Left lung (tissue), 10 donors: ENCODE results near the gene SIPA1L3. TPM values are rescaled to one million over a fixed set of nuclear protein-coding genes. Genes with fewer than 3 reads are reported as not detected.

Experiments
- ATAC-seq: fragments of 200-7000 bp; cut with Tn5 transposase; one replicate; pipeline ENCODE4 v1.9.1; 2020; ENCODE audit warnings: moderate library complexity
- DNase-seq, 4 donors: peaks; one replicate each; pipeline ENCODE4 v3.0.0-alpha.2; 2013 to 2020
- H3K27ac ChIP-seq, 2 donors: fragments of 200-600 bp; sonication (generic) in 1 of 2; one replicate each; pipeline versions ENCODE4 v1.5.0 to v1.8.0; 2020 to 2021
- H3K27me3 ChIP-seq, 2 donors: fragments of 200-600 bp; sonication (generic) in 1 of 2; one replicate each; pipeline versions ENCODE4 v1.5.0 to v1.8.0; 2020 to 2021
- H3K36me3 ChIP-seq, 2 donors: fragments of 200-600 bp; sonication (generic) in 1 of 2; one replicate each; pipeline versions ENCODE4 v1.5.0 to v1.8.0; 2020 to 2021
- H3K4me1 ChIP-seq, 2 donors: fragments of 200-600 bp; one replicate each; pipeline ENCODE4 v1.8.0; 2021
- H3K4me3 ChIP-seq, 2 donors: fragments of 200-600 bp; sonication (generic) in 1 of 2; one replicate each; pipeline versions ENCODE4 v1.5.0 to v1.8.0; 2020 to 2021; ENCODE audit warnings: mild to moderate bottlenecking in 1 of 2
- H3K9me3 ChIP-seq, 2 donors: fragments of 200-600 bp; sonication (generic) in 1 of 2; one replicate each; pipeline versions ENCODE4 v1.5.0 to v1.8.0; 2020 to 2021
- CTCF ChIP-seq, 2 donors: fragments of 200-600 bp; sonication (generic) in 1 of 2; IDR thresholded peaks; one replicate each; pipeline versions ENCODE4 v1.5.0 to v1.8.0; 2021; ENCODE audit warnings: antibody characterized with exemption in 2 of 2
- intact Hi-C, 2 donors: fragments of 100-400 bp; cut with DNase I; formaldehyde crosslinking; loops; one replicate each; pipeline versions ENCODE4 v1.11.2 to v1.14.2; 2022
- polyA plus RNA-seq, 6 donors: library from polyadenylated mRNA; unstranded; fragments of 120-200 nt; gene quantifications; one replicate each; pipeline ENCODE4 v1.2.1, GENCODE V29; 2013; ENCODE audit not compliant: insufficient read length in 6 of 6
- total RNA-seq, 2 donors: library from RNA; stranded (reverse); fragmentation: NEBNext Ultra II Directional; extraction: Animal tissue kit (Norgen Biotek cat#: 25700); gene quantifications; one replicate each; pipeline ENCODE4 v1.2.1, GENCODE V29; 2021
- donor health status: DM: no; HTN: yes; CAD: no.
- donor health status: DM: no; HTN: no; CAD: no.

The SIPA1L3 gene
- total and polyA plus RNA-seq, 8 donors = 22.7 to 59.0 (median 27.4) TPM

GRCh38 chr19:38133319-38133718 is 226.3 kb downstream of the SIPA1L3 start:
- no peak overlapping the region for H3K4me3 ChIP-seq
- H3K36me3 ChIP-seq = peaks cover 0 to 21% of the 10 kb centered on the region in 2 donors
- intact Hi-C loops = no loop called here
- H3K27ac ChIP-seq = no peak overlapping the region
- H3K27me3 ChIP-seq = no peaks in the 10 kb centered on the region
- ATAC-seq (no peak), DNase-seq (no peak)
- H3K4me1 ChIP-seq = no peaks in the 10 kb centered on the region
- no peaks in the 10 kb centered on the region for H3K9me3 ChIP-seq
- no peak for TF ChIP-seq CTCF (IDR thresholded peaks at IDR 0.05)

- H3K4me3 ChIP-seq = no peak overlapping the region
- no peaks in the 10 kb centered on the region for H3K4me1 ChIP-seq
- H3K27ac ChIP-seq = no peak overlapping the region
- DNase-seq = peak in 1 of 4 donors; percentile 36
- H3K9me3 ChIP-seq = no peaks in the 10 kb centered on the region
- no peaks in the 10 kb centered on the region for H3K27me3 ChIP-seq
- intact Hi-C loops = no loop called here
- TF ChIP-seq CTCF (IDR thresholded peaks at IDR 0.05) = peak in 1 of 2 donors; percentile 24
- H3K36me3 ChIP-seq = peaks cover 0 to 21% of the 10 kb centered on the region in 2 donors
- peak; percentile 67 for ATAC-seq
These were observed 227.6 kb downstream of the SIPA1L3 start for GRCh38 chr19:38134540-38135149.

- ATAC-seq (no peak), DNase-seq (no peak)
- H3K4me1 ChIP-seq = no peaks in the 10 kb centered on the region
These were observed 228.4 kb downstream of the SIPA1L3 start for GRCh38 chr19:38135150-38135998.

GRCh38 chr19:38139122-38139521 is 232.1 kb downstream of the SIPA1L3 start:
- no peak for TF ChIP-seq CTCF (IDR thresholded peaks at IDR 0.05)
- H3K27ac ChIP-seq = no peak overlapping the region
- no peak overlapping the region for H3K4me3 ChIP-seq
- H3K36me3 ChIP-seq = peaks cover 0 to 36% of the 10 kb centered on the region in 2 donors
- DNase-seq = no peak
- no peaks in the 10 kb centered on the region for H3K4me1 ChIP-seq
- no peaks in the 10 kb centered on the region for H3K9me3 ChIP-seq
- intact Hi-C loops = no loop called here
- ATAC-seq = no peak
- H3K27me3 ChIP-seq = no peaks in the 10 kb centered on the region

More at GRCh38 chr19:38135150-38135998, 228.4 kb downstream of the SIPA1L3 start:
- TF ChIP-seq CTCF (IDR thresholded peaks at IDR 0.05) = no peak
- Histone ChIP-seq H3K27ac (no peak overlapping the region), H3K4me3 (no peak overlapping the region), H3K27me3 (no peaks in the 10 kb centered on the region), H3K36me3 (peaks cover 0 to 19% of the 10 kb centered on the region in 2 donors), H3K9me3 (no peaks in the 10 kb centered on the region)
- intact Hi-C loops = no loop called here

GRCh38 chr19:38141108-38141507 is 234.1 kb downstream of the SIPA1L3 start:
- H3K9me3 ChIP-seq = no peaks in the 10 kb centered on the region
- intact Hi-C loops = no loop called here
- no peak overlapping the region for H3K27ac ChIP-seq
- DNase-seq (no peak), ATAC-seq (no peak)
- peaks cover 0 to 53% of the 10 kb centered on the region in 2 donors for H3K36me3 ChIP-seq
- H3K4me1 ChIP-seq = no peaks in the 10 kb centered on the region
- H3K4me3 ChIP-seq = no peak overlapping the region
- no peak for TF ChIP-seq CTCF (IDR thresholded peaks at IDR 0.05)
- no peaks in the 10 kb centered on the region for H3K27me3 ChIP-seq
